ENCODE measurements around the gene SNTG2.

- TF ChIP-seq, protein P1, sequence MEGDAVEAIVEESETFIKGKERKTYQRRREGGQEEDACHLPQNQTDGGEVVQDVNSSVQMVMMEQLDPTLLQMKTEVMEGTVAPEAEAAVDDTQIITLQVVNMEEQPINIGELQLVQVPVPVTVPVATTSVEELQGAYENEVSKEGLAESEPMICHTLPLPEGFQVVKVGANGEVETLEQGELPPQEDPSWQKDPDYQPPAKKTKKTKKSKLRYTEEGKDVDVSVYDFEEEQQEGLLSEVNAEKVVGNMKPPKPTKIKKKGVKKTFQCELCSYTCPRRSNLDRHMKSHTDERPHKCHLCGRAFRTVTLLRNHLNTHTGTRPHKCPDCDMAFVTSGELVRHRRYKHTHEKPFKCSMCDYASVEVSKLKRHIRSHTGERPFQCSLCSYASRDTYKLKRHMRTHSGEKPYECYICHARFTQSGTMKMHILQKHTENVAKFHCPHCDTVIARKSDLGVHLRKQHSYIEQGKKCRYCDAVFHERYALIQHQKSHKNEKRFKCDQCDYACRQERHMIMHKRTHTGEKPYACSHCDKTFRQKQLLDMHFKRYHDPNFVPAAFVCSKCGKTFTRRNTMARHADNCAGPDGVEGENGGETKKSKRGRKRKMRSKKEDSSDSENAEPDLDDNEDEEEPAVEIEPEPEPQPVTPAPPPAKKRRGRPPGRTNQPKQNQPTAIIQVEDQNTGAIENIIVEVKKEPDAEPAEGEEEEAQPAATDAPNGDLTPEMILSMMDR (IDR thresholded peaks at IDR 0.05), result no peak
- no peak for TF ChIP-seq ZFX (IDR thresholded peaks at IDR 0.05; ENCODE audit: borderline replicate concordance)
Measured at GRCh38 chr2:963876-964275, 13.2 kb downstream of the SNTG2 start.

All from 22Rv1 (cell line).